GM18498 (cell line): ENCODE results near the gene OBSCN.

ENCODE experiments used
- ATAC-seq: cut with Tn5 transposase; IDR thresholded peaks from one replicate; pipeline ENCODE4 v1.9.1; 2021; ENCODE audit warnings: mild to moderate bottlenecking, moderate library complexity; ENCODE audit not compliant: unreplicated experiment

OBSCN gene

GRCh38 chr1:228207851-228208821 is at the start of gene OBSCN:
Gene OBSCN, plus strand, starts transcription at chr1:228208044. Its CDS starts 3,740 bp downstream, at chr1:228211784.
- ATAC-seq: no peak

- ATAC-seq: no peak
Measured at GRCh38 chr1:228158151-228159007, 49.5 kb upstream of the OBSCN start.

- no peak for ATAC-seq
Measured at GRCh38 chr1:228159008-228159665, 48.7 kb upstream of the OBSCN start.

GRCh38 chr1:228160201-228160761 is 47.6 kb upstream of the OBSCN start:
- ATAC-seq: no peak

- no peak for ATAC-seq
Measured at GRCh38 chr1:228161362-228161761, 46.5 kb upstream of the OBSCN start.

- no peak for ATAC-seq
Measured at GRCh38 chr1:228161866-228162265, 46.0 kb upstream of the OBSCN start.

- no peak for ATAC-seq
Measured at GRCh38 chr1:228162286-228163006, 45.4 kb upstream of the OBSCN start.

- ATAC-seq: no peak
Measured at GRCh38 chr1:228163007-228163753, 44.7 kb upstream of the OBSCN start.

- no peak for ATAC-seq
Measured at GRCh38 chr1:228163776-228164519, 43.9 kb upstream of the OBSCN start.

- ATAC-seq: no peak
Measured at GRCh38 chr1:228164561-228165371, 43.1 kb upstream of the OBSCN start.

- ATAC-seq: peak; percentile 84
Measured at GRCh38 chr1:228165372-228166169, 42.3 kb upstream of the OBSCN start, which contains the start of gene IBA57. Gene IBA57, plus strand, starts transcription at chr1:228165804. Its CDS starts 13 bp downstream, at chr1:228165817.

GRCh38 chr1:228166170-228166936 is 41.5 kb upstream of the OBSCN start:
- peak; percentile 18 for ATAC-seq

GRCh38 chr1:228168563-228169270 is 39.1 kb upstream of the OBSCN start:
- ATAC-seq: no peak

GRCh38 chr1:228169345-228169744 is 38.5 kb upstream of the OBSCN start:
- no peak for ATAC-seq

- no peak for ATAC-seq
Measured at GRCh38 chr1:228170666-228171065, 37.2 kb upstream of the OBSCN start.
